Skeletal muscle satellite cell (primary cell): Measurements from ENCODE around the gene KANSL1.
"Not testable (repeated sequence)": the region's sequence is repeated elsewhere in the genome, so short reads cannot be mapped to it uniquely, and the experiment has no call there.

Source experiments
- H3K27me3 ChIP-seq: 2 replicates; pipeline ENCODE4 v1.7.0; 2013; ENCODE audit warnings: low read length; ENCODE audit not compliant: control insufficient read depth, insufficient read depth
- H3K36me3 ChIP-seq: 2 replicates; pipeline ENCODE4 v1.7.0; 2013; ENCODE audit warnings: mild to moderate bottlenecking, control low read depth, low read length; ENCODE audit not compliant: insufficient read depth
- H3K4me1 ChIP-seq: 2 replicates; pipeline ENCODE4 v1.7.0; 2013; ENCODE audit warnings: low read length; ENCODE audit not compliant: control insufficient read depth, insufficient read depth
- H3K4me2 ChIP-seq: 2 replicates; pipeline ENCODE4 v1.7.0; 2013; ENCODE audit warnings: mild to moderate bottlenecking, low read length
- H3K4me3 ChIP-seq: 2 replicates; pipeline ENCODE4 v1.7.0; 2013; ENCODE audit warnings: low read length
- H3K9ac ChIP-seq: 2 replicates; pipeline ENCODE4 v1.7.0; 2013; ENCODE audit warnings: mild to moderate bottlenecking, low read depth, low read length, moderate library complexity
- H3K9me3 ChIP-seq: replicated peaks from 2 replicates; pipeline ENCODE4 v1.7.0; 2013; ENCODE audit warnings: mild to moderate bottlenecking, control low read depth, low read length

Gene KANSL1

GRCh38 chr17:46106966-46107644 is 86.1 kb downstream of the KANSL1 start:
- H3K9ac ChIP-seq, result no peak overlapping the region
- H3K27me3 ChIP-seq, result no peaks in the 10 kb centered on the region
- H3K4me1 ChIP-seq, result peaks cover 17% of the 10 kb centered on the region
- H3K9me3 ChIP-seq, result no peaks in the 10 kb centered on the region
- no peak overlapping the region for H3K4me3 ChIP-seq
- no peak overlapping the region for H3K4me2 ChIP-seq
- H3K36me3 ChIP-seq, result no peaks in the 10 kb centered on the region

- H3K9ac ChIP-seq, H3K36me3 ChIP-seq, H3K4me2 ChIP-seq, H3K27me3 ChIP-seq, H3K4me3 ChIP-seq, H3K9me3 ChIP-seq: not testable (repeated sequence)
- peaks cover 26% of the 10 kb centered on the region for H3K4me1 ChIP-seq
Observed at GRCh38 chr17:46102806-46103205, 90.4 kb downstream of the KANSL1 start.

- H3K27me3 ChIP-seq, H3K4me2 ChIP-seq, H3K4me3 ChIP-seq, H3K9ac ChIP-seq, H3K9me3 ChIP-seq, H3K36me3 ChIP-seq: not testable (repeated sequence)
- H3K4me1 ChIP-seq, result peaks cover 26% of the 10 kb centered on the region
Observed at GRCh38 chr17:46101785-46102617, 91.2 kb downstream of the KANSL1 start.

GRCh38 chr17:46100590-46100989 is 92.6 kb downstream of the KANSL1 start:
- H3K9ac ChIP-seq, result peak overlapping the region; percentile 7
- peaks cover 24% of the 10 kb centered on the region for H3K4me1 ChIP-seq
- peak overlapping the region; percentile 9 for H3K4me2 ChIP-seq
- no peak overlapping the region for H3K4me3 ChIP-seq
- H3K36me3 ChIP-seq, result no peaks in the 10 kb centered on the region
- no peaks in the 10 kb centered on the region for H3K27me3 ChIP-seq
- no peaks in the 10 kb centered on the region for H3K9me3 ChIP-seq

GRCh38 chr17:46099865-46100264 is 93.4 kb downstream of the KANSL1 start:
- H3K36me3 ChIP-seq, result no peaks in the 10 kb centered on the region
- H3K4me3 ChIP-seq, result no peak overlapping the region
- no peaks in the 10 kb centered on the region for H3K9me3 ChIP-seq
- H3K27me3 ChIP-seq, result no peaks in the 10 kb centered on the region
- no peak overlapping the region for H3K9ac ChIP-seq
- peaks cover 24% of the 10 kb centered on the region for H3K4me1 ChIP-seq
- H3K4me2 ChIP-seq, result no peak overlapping the region

- no peak overlapping the region for H3K4me3 ChIP-seq
- no peak overlapping the region for H3K9ac ChIP-seq
- no peaks in the 10 kb centered on the region for H3K27me3 ChIP-seq
- H3K4me1 ChIP-seq, result peaks cover 32% of the 10 kb centered on the region
- peaks cover 5% of the 10 kb centered on the region for H3K36me3 ChIP-seq
- H3K4me2 ChIP-seq, result no peak overlapping the region
- no peaks in the 10 kb centered on the region for H3K9me3 ChIP-seq
Observed at GRCh38 chr17:46097497-46097896, 95.7 kb downstream of the KANSL1 start.

GRCh38 chr17:46092991-46093390 is 100.2 kb downstream of the KANSL1 start:
- Histone ChIP-seq H3K9me3 (no peaks in the 10 kb centered on the region), H3K9ac (no peak overlapping the region), H3K4me2 (no peak overlapping the region), H3K36me3 (peaks cover 7% of the 10 kb centered on the region), H3K4me1 (peaks cover 13% of the 10 kb centered on the region), H3K4me3 (no peak overlapping the region), H3K27me3 (no peaks in the 10 kb centered on the region)

GRCh38 chr17:46090871-46091270 is 102.4 kb downstream of the KANSL1 start:
- H3K27me3 ChIP-seq, result no peaks in the 10 kb centered on the region
- H3K9ac ChIP-seq, result no peak overlapping the region
- H3K9me3 ChIP-seq, result no peaks in the 10 kb centered on the region
- peaks cover 8% of the 10 kb centered on the region for H3K4me1 ChIP-seq
- H3K4me3 ChIP-seq, result no peak overlapping the region
- peaks cover 7% of the 10 kb centered on the region for H3K36me3 ChIP-seq
- H3K4me2 ChIP-seq, result no peak overlapping the region

GRCh38 chr17:46089389-46089965 is 103.8 kb downstream of the KANSL1 start:
- Histone ChIP-seq H3K9me3 (no peaks in the 10 kb centered on the region), H3K4me2 (no peak overlapping the region), H3K36me3 (peaks cover 7% of the 10 kb centered on the region), H3K4me3 (no peak overlapping the region), H3K4me1 (peaks cover 8% of the 10 kb centered on the region), H3K9ac (no peak overlapping the region), H3K27me3 (no peaks in the 10 kb centered on the region)

- H3K27me3 ChIP-seq, result no peaks in the 10 kb centered on the region
- H3K9ac ChIP-seq, result no peak overlapping the region
- H3K4me1 ChIP-seq, result peaks cover 8% of the 10 kb centered on the region
- H3K9me3 ChIP-seq, result no peaks in the 10 kb centered on the region
- H3K36me3 ChIP-seq, result peaks cover 3% of the 10 kb centered on the region
- H3K4me2 ChIP-seq, result no peak overlapping the region
- no peak overlapping the region for H3K4me3 ChIP-seq
Observed at GRCh38 chr17:46088595-46088994, 104.6 kb downstream of the KANSL1 start.

GRCh38 chr17:46087871-46088270 is 105.4 kb downstream of the KANSL1 start:
- not testable (repeated sequence) for H3K9ac ChIP-seq, H3K9me3 ChIP-seq, H3K4me3 ChIP-seq, H3K36me3 ChIP-seq, H3K27me3 ChIP-seq, H3K4me2 ChIP-seq, H3K4me1 ChIP-seq
